Germinal center (tissue), 1 donor: ENCODE data around the gene ARMC6.
"Not testable (repeated sequence)": the region's sequence is repeated elsewhere in the genome, so short reads cannot be mapped to it uniquely, and the experiment has no call there.

Experiments
- DNase-seq: peaks from one replicate; pipeline ENCODE4 v3.0.0; 2012; ENCODE audit warnings: mixed read lengths, low spot score

The ARMC6 gene

GRCh38 chr19:19077103-19077502, 43.7 kb downstream of the ARMC6 start:
- DNase-seq = no peak

- DNase-seq = no peak
Measured at GRCh38 chr19:19078801-19079200, 45.4 kb downstream of the ARMC6 start.

GRCh38 chr19:19079571-19079970, 46.2 kb downstream of the ARMC6 start:
- DNase-seq = no peak

- no peak for DNase-seq
Measured at GRCh38 chr19:19081642-19082151, 48.3 kb downstream of the ARMC6 start.

- DNase-seq = no peak
Measured at GRCh38 chr19:19083413-19084178, 50.2 kb downstream of the ARMC6 start.

GRCh38 chr19:19087676-19088075, 54.3 kb downstream of the ARMC6 start:
- DNase-seq = no peak

- no peak for DNase-seq
Measured at GRCh38 chr19:19094513-19094912, 61.1 kb downstream of the ARMC6 start.

- DNase-seq = no peak
Measured at GRCh38 chr19:19095691-19096090, 62.3 kb downstream of the ARMC6 start.

GRCh38 chr19:19096641-19097627, 63.5 kb downstream of the ARMC6 start:
- DNase-seq = no peak

GRCh38 chr19:19098084-19098702, 64.8 kb downstream of the ARMC6 start:
- DNase-seq = no peak

GRCh38 chr19:19098703-19099632, 65.6 kb downstream of the ARMC6 start:
- no peak for DNase-seq

GRCh38 chr19:19101540-19101939, 68.1 kb downstream of the ARMC6 start:
- no peak for DNase-seq

GRCh38 chr19:19102566-19102965, 69.2 kb downstream of the ARMC6 start:
- DNase-seq = not testable (repeated sequence)

- DNase-seq = no peak
Measured at GRCh38 chr19:19103167-19103566, 69.8 kb downstream of the ARMC6 start.

GRCh38 chr19:19105365-19106055, 72.1 kb downstream of the ARMC6 start:
- DNase-seq = peak; percentile 36

- no peak for DNase-seq
Measured at GRCh38 chr19:19106056-19106551, 72.7 kb downstream of the ARMC6 start.

- DNase-seq = not testable (repeated sequence)
Measured at GRCh38 chr19:19106938-19107337, 73.5 kb downstream of the ARMC6 start.

- DNase-seq = no peak
Measured at GRCh38 chr19:19107654-19108053, 74.3 kb downstream of the ARMC6 start.
